HG03575 (cell line): Measurements from ENCODE around the gene EFCAB6.

Experiments
- ATAC-seq: cut with Tn5 transposase; IDR thresholded peaks from one replicate; pipeline ENCODE4 v1.9.1; 2021; ENCODE audit not compliant: unreplicated experiment, insufficient number of reproducible peaks, low FRiP score; ENCODE audit errors: extremely low read depth

EFCAB6 gene

DNA sequence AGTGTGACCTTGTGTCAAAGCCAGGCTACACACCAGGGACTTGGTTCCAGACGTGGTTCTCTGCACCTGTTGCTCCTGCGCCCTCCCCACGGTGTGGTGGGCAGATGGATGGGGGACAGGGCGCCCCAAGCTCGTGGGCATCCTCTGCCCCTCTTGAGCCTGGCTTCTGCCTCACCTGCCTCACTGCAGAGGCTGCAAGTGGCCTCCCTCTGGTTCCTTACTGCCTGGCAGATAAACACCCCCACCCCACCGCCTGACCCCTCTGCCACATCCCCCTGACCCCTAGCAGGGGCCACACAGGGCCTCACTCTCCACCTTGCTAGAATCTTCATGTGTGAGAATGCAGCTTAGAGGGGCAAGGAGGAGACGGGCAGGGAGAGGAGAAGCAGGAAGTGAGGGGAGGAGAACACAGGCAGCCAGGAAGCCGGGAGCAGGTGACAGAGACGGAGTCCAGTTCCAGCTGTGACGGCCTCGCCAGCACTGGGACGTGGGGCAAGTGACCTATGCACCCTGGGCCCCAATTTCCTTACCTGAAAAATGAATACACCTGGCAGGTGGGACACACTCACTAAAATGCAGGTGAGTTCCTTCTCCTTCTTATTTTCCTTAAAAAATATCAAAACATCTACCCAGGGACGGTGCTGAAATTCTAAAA is 178.3 kb downstream of the EFCAB6 start:
- ATAC-seq = no peak

DNA sequence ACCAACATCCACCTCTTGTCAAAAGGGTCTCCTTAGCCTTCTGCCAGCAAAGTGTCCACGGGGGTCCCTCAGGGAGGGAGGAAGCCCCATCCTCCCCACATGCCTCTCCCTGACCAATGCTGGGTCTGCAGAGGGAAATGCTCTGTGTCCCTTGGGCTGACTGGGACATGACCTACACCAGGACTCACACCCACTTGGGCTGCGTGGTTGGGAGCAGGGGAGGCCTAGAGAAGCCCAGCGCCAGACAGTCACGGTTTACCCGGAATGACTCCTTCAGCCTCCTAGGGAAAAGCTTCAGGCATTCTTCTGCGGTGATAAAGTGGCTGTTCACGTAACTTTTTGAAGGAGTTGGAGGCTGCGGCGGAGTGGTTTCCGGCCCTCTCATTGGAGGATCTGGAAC is 180.3 kb downstream of the EFCAB6 start:
- no peak for ATAC-seq

DNA sequence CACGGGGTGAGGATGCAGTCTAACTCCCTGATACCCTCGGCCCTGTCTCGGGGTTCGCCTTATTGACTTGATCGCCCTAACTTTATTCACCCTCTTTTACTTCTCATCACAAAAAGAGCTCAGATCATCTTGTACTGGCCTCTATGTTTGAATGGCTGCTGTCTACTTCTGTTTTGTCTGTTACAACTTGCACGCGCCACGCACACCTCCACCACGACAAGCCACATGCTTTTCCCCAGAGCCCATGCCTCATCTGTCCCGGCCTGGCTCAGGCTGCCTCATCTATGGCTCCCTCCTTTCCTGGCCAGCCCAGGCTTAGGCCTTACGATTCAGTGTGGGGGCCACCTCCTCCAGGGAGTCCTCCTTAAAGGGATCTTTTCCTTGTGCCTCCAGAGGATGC is 180.9 kb downstream of the EFCAB6 start:
- no peak for ATAC-seq

DNA sequence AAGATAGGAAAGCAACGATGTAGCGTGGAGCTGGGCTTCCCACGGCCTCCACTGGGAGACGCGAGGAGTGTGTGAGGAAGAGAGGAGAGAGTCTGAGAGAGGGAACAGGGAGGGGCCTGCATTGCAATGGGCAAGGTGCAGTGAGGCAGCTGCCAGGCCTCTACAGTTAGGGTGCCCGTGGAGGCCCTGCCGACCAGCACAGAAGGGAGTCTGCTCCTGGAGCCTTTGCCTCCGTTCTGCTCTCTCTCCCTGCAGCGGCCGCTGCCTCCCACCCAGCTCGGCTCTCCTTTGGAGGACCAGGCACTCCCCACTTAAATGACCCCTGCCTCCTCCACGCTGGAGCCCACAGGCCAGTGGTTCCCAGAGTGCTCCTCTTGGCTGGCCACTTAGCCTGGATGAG is 181.7 kb downstream of the EFCAB6 start:
- ATAC-seq = no peak

DNA sequence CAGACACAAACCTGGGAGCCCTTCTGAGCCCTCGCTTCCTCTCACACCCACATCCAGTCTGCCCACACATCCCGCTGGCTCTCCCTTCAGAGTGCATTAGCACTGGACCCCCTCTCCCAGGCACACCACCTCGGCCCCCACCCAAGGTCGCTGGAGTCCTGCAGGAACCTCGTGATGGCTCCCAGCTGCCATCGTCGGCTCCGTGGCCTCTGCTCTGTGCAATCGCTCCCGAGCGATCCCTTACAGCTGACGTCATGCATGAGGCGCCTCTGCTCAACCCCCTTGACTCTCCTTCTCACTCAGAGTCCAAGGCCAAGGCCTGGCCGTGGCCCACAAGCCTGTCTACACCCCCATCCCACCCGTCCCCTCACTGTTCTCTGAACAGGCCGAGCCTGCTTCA is 183.9 kb downstream of the EFCAB6 start:
- no peak for ATAC-seq

DNA sequence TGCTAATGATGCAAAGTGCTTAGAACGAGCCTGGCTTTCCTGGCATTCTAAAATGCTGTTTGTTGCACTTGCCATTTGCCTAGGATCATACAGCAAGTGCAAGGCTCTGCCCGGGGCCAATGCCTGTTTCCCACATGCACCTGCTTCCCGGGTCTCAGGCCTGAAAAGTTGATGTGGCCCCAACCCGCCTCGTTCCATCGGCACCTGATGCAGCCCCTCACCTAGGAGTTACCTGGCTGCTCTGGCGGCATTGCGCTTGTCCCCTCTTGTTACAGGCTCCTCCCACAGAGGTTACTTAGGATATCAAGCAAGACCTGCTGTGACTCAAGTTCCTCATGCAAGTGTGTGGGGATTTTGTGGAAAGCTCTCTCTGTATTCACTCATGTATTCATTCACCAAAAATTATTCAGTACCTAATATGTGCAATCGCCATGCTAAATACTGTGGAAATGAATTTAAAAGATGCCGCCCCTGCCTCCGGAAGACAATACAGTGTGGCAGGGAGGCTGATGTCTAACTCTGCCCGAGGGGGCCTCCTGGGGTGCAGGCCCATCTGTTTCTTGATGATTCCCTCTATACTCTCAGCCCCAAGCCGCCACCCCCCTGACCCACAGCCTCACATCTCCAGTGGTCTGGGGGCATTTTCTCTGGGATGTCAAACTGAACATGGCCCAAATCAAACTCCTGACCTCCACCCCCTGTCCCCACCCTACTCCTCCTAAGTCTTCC is 184.5 kb downstream of the EFCAB6 start:
- ATAC-seq = no peak

DNA sequence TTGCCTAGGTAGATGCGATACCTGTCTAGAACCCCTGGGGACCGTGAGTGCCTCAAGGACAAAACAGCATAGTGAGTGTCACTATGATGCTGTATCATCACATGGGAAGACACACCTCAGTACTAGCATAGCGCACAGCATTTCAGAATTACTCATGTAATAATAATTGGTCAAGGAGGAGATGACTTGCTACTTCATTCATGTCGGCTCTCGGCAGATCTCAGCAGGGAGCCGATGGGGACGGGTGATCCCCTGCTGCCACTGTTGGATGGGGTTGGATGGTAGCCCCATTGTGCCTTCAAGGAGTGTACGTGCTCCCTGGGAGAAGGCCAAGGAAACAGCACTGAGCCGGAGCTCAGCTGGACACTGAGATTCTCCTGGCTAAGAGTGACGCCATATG is 186.9 kb downstream of the EFCAB6 start:
- ATAC-seq = no peak

DNA sequence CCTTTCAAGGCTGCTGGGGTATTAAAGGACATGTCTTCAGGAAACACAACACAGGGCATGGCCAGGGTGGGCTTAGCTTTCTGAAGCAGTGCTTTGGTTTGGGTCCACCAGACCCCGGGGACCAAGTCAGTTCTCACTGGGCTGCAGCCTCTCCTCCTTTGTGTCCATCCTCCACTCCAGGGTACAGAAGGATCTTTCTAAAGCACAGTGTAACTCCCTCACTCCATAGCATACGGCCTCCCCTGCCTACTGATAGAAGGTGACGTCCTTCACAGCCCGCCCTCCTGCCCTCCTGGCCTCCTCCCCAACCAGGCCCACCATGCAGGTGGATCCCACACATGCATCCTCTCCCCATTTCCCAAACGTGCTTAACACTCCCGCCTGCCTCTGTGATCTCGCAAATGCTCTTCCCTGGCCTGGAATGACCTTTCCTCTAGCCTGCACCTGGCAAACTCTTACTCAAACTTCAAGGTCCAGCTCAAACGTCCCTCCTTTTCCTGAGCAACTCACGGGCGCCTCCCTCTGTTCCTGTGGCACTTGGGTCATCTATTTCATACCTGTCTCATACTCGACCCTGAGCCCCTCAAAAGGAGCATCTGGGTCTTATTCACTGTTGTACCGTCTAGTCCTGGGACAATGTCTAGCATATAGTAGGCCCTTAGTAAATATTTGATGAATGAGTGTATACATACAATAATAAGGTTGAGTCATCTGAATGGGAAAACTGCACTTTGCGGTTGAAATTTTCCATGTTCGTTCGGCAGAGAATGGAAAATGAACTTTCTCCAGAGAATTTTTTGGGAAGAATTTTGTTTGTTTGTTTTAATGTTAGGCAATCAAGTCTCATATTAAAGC is 187.7 kb downstream of the EFCAB6 start:
- no peak for ATAC-seq

DNA sequence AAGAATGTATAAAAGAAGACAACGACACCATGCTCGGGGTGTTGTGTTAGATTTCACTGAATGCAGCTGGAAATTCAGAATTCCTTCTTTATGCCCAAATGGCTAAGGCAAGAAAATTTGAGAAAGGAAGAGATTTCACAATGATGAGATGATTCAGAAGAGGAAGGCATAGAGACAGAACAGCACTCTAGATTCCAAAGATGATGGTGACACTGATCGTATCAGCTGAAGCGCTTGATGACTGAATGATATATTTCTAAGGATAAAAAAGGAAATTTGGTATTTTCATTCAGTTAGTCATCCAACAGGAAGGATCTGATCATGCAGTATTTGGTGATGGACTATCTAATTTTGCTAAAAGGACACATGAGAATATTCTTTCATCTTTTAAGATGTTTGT is 189.2 kb downstream of the EFCAB6 start:
- ATAC-seq = no peak

DNA sequence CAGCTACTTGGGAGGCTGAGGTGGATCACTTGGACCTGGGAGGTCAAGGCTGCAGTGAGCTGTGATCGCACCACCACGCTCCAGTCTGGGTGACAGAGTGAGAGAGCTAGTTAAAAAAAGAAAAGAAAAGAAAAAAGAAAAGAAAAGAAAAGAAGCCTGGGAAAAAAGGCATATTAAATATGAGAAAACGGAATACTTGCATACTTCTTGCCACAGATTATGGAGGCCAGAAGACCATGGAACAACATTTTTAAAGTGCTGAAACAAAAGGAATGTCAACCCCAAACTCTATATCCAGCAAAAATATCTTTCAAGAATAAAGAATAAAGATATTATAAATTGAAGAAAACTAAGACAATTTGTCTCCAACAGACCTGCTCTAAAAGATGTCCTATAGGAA is 191.9 kb downstream of the EFCAB6 start:
- no peak for ATAC-seq

DNA sequence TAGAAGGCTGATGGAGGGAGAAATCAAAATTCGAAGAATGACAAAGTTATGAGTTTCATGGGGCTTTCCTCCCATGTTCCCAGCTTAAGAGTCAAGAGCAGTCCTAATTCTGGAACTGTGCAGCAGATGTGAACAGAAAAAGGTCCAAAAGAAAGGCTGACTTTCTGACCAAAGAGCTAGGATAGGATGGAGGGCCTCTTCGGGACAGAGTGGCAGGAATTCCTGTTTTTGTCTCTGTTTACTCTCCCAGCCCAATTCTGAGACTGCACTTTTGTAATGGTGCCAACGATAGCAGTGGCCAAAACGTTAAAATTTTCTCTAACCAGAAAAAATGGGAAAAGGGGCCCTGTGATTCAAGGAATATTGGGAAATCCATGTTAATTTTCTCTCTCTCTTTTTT is 193.6 kb downstream of the EFCAB6 start:
- ATAC-seq = no peak

DNA sequence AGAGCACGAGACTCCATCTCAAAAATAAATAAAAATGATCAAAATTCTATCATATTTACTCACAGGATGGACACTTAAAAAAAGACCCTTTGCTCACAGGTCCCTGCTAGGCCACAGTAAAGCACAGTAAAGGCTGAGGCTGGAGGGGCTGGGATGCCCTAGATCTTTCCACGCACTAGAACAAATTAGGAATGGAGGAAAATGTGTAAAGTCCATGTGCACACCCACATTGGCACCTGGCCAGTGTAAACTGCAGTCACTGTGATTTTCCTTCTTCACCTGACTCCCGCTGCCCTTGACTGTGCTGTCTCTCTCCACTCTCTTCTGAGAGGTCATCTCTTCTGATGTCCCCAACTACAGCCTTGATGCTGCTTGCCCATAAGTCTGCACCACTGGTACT is 195.5 kb downstream of the EFCAB6 start:
- ATAC-seq = no peak

DNA sequence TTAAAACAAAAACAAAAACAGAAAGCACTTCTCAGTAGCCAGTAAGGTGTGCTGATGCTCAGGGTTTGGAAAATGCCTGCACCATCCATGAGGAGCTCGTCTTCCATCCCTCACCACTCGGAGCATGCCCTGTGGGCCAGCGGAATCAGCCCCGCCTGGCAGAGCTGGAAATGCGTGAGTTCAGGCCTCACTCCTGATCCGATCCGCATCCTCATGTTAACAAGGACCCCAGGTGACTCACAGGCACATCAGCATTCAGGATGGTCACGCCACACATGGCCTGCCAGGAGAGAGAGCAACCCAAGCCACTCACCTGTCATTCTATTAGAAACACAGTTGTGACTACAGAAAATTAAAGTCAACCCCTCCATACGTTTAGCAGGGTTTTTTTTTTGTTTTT is 211.8 kb downstream of the EFCAB6 start:
- no peak for ATAC-seq

DNA sequence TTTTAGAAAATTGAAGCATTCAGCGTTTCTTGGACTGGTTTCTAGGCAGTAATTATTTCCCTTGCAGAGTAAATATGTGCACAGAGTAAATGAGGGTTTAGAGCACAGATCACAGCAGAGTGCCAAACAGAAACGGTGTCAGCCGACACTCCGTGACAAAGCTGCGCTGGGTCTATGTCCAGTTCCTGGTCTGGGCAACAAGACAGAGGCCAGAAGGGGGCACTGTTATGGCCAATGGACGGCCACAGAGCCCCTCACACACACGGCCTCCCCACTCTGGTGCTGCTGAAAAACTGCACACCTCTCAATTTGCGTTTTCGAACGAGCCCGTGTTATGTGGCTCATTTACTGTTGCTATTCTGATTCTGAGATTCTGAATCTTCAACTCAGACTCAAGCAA is 219.6 kb downstream of the EFCAB6 start:
- no peak for ATAC-seq

DNA sequence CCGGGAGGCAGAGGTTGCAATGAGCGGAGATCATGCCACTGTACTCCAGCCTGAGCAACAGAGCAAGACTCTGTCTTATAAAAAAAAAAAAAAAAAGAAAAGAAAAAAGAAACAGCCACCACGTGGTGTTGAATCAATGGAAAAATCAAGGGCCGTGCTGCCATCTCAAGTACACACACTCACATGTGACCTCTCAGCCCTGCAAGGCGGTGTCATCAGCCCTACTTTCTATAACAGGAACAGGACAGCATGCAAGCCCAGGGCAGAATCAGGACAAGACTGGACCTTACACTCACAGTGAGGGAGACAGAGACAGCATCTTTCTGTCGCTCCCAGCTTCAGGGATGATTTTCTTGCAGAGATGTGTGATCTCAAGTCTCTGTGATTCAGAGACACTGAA is 220.7 kb downstream of the EFCAB6 start:
- no peak for ATAC-seq

DNA sequence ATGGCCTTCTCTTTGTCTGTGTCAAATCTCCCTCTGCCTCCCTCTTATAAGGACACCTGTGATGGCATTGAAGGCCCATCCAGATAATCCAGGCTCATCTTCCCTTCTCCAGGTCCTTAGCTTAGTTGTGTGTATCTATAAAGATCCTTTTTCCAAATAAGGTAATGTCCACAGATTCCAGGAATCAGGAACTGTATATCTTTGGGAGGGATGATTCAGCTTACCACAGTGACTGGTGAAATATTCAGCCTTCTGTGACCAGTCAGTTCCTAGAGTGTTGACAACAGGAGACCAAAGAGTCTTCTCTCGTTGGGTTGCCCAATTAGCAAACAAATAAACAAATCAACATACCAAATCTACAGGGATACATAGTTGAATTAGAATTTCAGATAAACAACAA is 224.5 kb downstream of the EFCAB6 start:
- ATAC-seq = no peak

DNA sequence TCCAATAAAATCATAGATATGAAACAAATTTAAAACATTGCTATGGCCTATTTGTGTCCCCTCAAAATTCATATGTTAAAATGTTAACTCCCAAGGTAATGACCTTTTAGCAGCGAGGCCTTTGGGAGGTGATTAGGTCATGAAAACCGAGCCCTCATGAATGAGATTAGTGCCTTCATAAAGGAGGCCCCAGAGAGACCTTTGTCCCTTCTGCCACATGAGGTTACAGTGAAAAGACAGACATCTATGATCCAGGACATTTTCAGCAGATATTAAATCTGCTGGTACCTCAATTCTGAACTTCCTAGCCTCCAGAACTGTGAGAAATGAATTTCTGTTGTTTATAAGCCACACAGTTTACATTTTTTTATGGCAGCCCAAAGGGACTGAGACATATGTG is 228.6 kb downstream of the EFCAB6 start:
- no peak for ATAC-seq

DNA sequence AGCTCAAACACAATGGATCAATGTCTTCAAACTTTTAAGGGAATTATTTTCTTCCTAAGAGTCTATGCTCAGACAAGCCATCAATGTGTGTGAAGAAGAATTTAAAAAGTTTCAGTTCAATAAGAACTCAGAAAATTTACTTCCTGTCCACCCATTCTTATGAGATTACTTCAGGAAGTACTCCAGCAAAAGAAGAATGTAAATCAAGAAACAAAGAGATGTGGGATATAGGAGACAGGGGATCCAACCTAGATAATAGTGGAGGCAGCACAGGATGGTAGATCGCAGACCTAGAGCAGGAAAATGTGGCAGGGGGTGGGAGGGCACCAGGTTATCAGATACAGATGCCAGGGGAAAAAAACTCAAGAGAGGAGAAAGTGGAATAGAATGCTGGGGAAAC is 229.7 kb downstream of the EFCAB6 start:
- ATAC-seq = no peak

DNA sequence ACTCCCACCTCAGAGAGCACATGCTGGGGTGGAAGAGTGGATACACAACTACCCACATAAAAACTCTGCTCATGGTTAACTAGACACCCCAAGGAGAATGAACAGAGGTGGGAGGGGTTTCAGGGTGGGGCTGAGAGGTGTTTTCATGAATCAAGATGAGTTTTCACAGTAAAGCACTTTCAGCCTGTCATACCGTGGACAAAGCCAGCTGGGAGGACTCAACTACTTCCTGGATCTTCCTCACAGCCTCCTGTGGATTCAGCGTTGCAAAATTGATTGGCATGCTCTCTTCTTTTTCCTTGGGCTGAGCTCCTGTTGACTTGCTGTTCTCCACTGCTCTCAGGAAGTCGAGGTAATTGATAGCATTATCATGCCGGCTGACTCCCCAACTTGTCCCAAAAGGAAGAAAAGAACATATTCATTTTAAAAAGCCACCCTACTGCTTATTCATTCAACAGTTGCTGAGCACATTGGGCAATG is 231.8 kb downstream of the EFCAB6 start:
- no peak for ATAC-seq

DNA sequence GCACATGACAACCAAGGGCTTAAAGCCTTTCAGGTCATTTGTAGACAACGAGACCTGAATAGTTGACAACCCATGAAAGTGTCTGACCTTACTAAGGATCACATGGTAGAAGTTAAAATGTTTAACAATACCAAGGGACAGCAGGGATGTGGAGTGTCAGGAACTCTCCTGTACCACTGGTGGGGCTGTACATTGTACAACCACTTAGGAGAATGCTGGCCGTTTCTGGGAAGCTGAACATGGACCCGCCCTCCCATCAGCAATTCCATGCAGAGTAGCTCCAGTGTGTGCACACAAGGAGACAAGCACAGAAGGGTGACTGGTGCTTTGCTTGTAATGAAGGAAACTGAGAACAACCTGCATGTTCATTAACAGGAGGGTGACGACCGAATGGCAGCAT is 237.4 kb downstream of the EFCAB6 start:
- ATAC-seq = no peak
